LNCaP clone FGC (cell line): ENCODE measurements around the gene OXLD1.
A peak's percentile ranks its signal among the peaks of the same experiment; 100 is the strongest.
"Not testable (repeated sequence)": the region's sequence is repeated elsewhere in the genome, so short reads cannot be mapped to it uniquely, and the experiment has no call there.

Experiments
- DNase-seq: peaks from one replicate; pipeline ENCODE4 v3.0.0-alpha.2; 2011; ENCODE audit warnings: low read depth
- H3K4me3 ChIP-seq: 2 replicates; pipeline ENCODE4 v1.5.1; 2011; ENCODE audit warnings: mild to moderate bottlenecking, low read depth, low read length, control low read depth
- CTCF ChIP-seq: IDR thresholded peaks from 2 replicates; pipeline ENCODE4 v1.5.1; 2012; ENCODE audit warnings: mild to moderate bottlenecking; ENCODE audit not compliant: control insufficient read depth, insufficient read depth; ENCODE audit errors: extremely low read depth

OXLD1 gene

DNA sequence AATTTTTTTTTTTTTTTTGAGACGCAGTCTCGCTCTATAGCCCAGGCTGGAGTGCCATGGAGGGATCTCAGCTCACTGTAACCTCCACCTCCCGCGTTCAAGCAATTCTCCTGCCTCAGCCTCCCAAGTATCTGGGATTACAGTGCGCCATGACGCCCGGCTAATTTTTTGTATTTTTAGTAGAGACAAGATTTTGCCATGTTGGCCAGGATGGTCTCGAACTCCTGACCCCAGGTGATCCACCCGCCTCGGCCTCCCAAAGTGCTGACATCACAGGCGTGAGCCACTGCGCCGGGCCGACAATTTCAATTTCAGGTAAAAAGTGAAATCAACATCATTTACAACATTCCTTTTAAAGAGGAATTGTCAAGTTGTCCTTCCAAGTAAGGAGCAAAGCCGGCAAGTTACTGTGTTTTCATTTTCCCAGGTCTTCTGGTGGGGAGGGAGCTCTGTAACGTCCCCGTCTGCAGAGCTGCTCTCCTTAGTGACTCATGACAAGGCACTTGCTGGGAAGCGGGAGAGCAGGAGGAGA is 30.4 kb downstream of the OXLD1 start:
- no peak for TF ChIP-seq CTCF
- DNase-seq, result no peak
- peak overlapping the region; percentile 99 for H3K4me3 ChIP-seq

- TF ChIP-seq CTCF, result no peak
- no peak for DNase-seq
- peak overlapping the region; percentile 99 for H3K4me3 ChIP-seq
These were observed 31.0 kb downstream of the OXLD1 start for GRCh38 chr17:81635431-81635830.

DNA sequence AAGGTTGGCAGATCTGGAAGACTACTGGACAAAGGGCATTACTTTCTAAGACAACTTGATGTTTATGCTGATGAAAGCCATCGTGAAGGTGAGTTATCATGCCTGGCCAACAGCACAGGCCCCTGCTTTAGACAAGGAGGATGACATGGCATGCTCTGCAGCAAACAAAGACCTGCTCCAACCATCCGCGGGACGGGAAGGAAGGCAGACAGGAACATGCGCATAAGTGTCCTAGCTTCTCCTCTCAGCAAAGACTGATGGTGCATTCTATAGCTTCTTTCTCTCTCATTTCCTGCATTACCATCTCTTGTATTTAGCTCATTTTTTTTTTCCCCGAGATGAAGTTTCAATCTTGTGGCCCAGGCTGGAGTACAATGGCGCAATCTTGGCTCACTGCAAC is 34.9 kb downstream of the OXLD1 start:
- TF ChIP-seq CTCF, result no peak
- DNase-seq, result no peak
- H3K4me3 ChIP-seq, result no peak overlapping the region

DNA sequence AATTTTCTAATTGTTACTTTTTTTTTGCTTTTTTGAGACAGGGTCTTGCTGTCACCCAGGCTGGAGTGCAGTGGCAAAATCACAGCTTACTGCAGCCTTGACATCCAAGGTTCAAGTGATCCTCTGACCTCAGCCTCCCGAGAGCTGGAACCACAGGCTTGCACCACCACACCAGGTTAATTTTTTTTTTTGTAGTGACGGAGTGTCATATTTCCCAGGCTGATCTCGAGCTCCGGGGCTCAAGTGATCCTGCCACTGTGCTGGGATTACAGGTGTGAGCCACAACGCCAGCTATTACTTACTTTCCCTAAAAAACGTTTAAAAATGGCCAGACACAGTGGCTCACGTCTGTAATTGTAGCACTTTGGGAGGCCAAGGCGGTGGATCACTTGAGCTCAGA is 36.1 kb downstream of the OXLD1 start:
- no peak for DNase-seq
- TF ChIP-seq CTCF, result no peak
- H3K4me3 ChIP-seq, result no peak overlapping the region

DNA sequence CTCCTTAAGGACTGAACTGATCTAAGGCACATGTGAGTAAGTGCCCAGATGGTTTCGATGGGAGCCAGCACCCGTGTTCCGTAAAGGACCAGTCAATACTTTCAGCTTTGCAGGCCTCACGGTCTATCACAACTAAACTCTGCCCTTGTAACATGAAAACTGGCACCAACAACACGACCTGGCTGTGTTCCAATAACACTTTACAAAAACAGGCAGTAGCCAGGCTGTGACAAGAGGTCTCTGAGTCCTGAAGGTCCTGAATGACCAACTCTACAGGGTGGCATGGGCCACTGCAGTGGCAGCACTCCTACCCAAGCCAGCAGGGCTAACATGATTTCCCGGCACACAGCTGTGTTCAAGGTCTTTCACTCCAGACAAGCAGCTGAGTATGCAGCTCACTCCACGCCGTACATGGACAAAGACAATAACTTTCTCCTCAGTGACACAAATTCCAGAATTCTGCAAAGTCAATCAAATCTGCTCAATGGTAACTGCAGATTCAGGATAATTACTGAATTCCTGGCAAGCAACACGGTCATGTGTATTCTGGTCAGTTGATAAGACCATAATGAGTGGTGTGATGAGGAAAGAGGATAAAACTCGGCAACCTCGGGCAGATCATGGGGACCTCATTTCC is 44.8 kb downstream of the OXLD1 start:
- H3K4me3 ChIP-seq, result no peak overlapping the region
- DNase-seq, result no peak
- no peak for TF ChIP-seq CTCF

GRCh38 chr17:81618307-81618706 is 48.1 kb downstream of the OXLD1 start:
- not testable (repeated sequence) for DNase-seq, H3K4me3 ChIP-seq

DNA sequence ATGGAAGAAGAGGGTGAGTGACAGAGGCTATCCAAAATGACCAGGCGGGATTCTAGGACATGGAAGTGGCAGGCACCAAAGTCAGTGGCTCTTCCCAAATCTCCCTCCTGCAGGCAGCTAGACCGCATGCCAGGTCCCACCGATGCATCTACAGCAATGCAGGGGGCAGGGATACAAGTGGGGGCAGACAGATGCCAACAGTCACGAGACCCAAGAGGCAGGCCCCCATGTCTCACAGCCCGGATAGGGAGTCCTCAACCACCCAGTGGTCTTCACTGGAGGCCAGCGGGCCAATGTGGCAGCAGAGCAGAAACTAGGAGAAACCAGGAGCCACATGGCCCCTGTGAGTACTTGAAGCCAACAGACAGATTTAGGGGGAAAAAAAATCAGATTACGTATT is 49.5 kb downstream of the OXLD1 start:
- no peak overlapping the region for H3K4me3 ChIP-seq
- no peak for DNase-seq
- no peak for TF ChIP-seq CTCF
